ENCODE measurements around the gene CCDC127.

CCDC127 gene

GRCh38 chr5:189486-189885 lies 28.5 kb downstream of the CCDC127 start:
- DNase-seq (ENCODE audit: low read depth in 2 of 2), result no peak

- DNase-seq (ENCODE audit: low read depth in 2 of 2), result peak; percentile 85
Observed at GRCh38 chr5:188488-189481, 29.2 kb downstream of the CCDC127 start.

GRCh38 chr5:187617-188451 lies 30.1 kb downstream of the CCDC127 start:
- no peak for DNase-seq (ENCODE audit: low read depth in 2 of 2)

- DNase-seq (ENCODE audit: low read depth in 2 of 2), result no peak
Observed at GRCh38 chr5:187042-187431, 30.9 kb downstream of the CCDC127 start.

- no peak for DNase-seq (ENCODE audit: low read depth in 2 of 2)
Observed at GRCh38 chr5:186091-187041, 31.6 kb downstream of the CCDC127 start.

GRCh38 chr5:185095-186070 lies 32.6 kb downstream of the CCDC127 start:
- no peak for DNase-seq (ENCODE audit: low read depth in 2 of 2)

GRCh38 chr5:184471-184870 lies 33.5 kb downstream of the CCDC127 start:
- no peak for DNase-seq (ENCODE audit: low read depth in 2 of 2)

GRCh38 chr5:182126-182525 lies 35.8 kb downstream of the CCDC127 start:
- no peak for DNase-seq (ENCODE audit: low read depth in 2 of 2)

GRCh38 chr5:181566-181965 lies 36.4 kb downstream of the CCDC127 start:
- DNase-seq (ENCODE audit: low read depth in 2 of 2), result no peak

- no peak for DNase-seq (ENCODE audit: low read depth in 2 of 2)
Observed at GRCh38 chr5:181160-181559, 36.8 kb downstream of the CCDC127 start.

- no peak for DNase-seq (ENCODE audit: low read depth in 2 of 2)
Observed at GRCh38 chr5:180286-180918, 37.6 kb downstream of the CCDC127 start.

GRCh38 chr5:179401-179800 lies 38.6 kb downstream of the CCDC127 start:
- no peak for DNase-seq (ENCODE audit: low read depth in 2 of 2)

GRCh38 chr5:178110-178509 lies 39.8 kb downstream of the CCDC127 start:
- DNase-seq (ENCODE audit: low read depth in 2 of 2), result no peak

- no peak for DNase-seq (ENCODE audit: low read depth in 2 of 2)
Observed at GRCh38 chr5:176296-176823, 41.6 kb downstream of the CCDC127 start.

GRCh38 chr5:174876-175465 lies 43.0 kb downstream of the CCDC127 start:
- no peak for DNase-seq (ENCODE audit: low read depth in 2 of 2)

- no peak for DNase-seq (ENCODE audit: low read depth in 2 of 2)
Observed at GRCh38 chr5:174291-174600, 43.7 kb downstream of the CCDC127 start.

- DNase-seq (ENCODE audit: low read depth in 2 of 2), result no peak
Observed at GRCh38 chr5:173392-174290, 44.3 kb downstream of the CCDC127 start.

GRCh38 chr5:172841-173251 lies 45.1 kb downstream of the CCDC127 start:
- no peak for DNase-seq (ENCODE audit: low read depth in 2 of 2)
